ENCODE measurements around the gene ZNF710.

The ZNF710 gene

GRCh38 chr15:90020021-90020735, 19.1 kb downstream of the ZNF710 start:
- DNase-seq, result no peak

- DNase-seq, result no peak
Observed at GRCh38 chr15:90020936-90021507, 19.9 kb downstream of the ZNF710 start.

GRCh38 chr15:90022345-90022744, 21.2 kb downstream of the ZNF710 start:
- no peak for DNase-seq

- DNase-seq, result no peak
Observed at GRCh38 chr15:90022905-90023700, 22.0 kb downstream of the ZNF710 start.

GRCh38 chr15:90024406-90024805, 23.3 kb downstream of the ZNF710 start:
- DNase-seq, result no peak

GRCh38 chr15:90025489-90026033, 24.4 kb downstream of the ZNF710 start:
- DNase-seq, result no peak

- no peak for DNase-seq
Observed at GRCh38 chr15:90028376-90028944, 27.3 kb downstream of the ZNF710 start.

- DNase-seq, result no peak
Observed at GRCh38 chr15:90029024-90029423, 27.9 kb downstream of the ZNF710 start.

- DNase-seq, result no peak
Observed at GRCh38 chr15:90030376-90030775, 29.3 kb downstream of the ZNF710 start.

GRCh38 chr15:90031231-90031791, 30.2 kb downstream of the ZNF710 start:
- DNase-seq, result peak; percentile 51

GRCh38 chr15:90033006-90033405, 31.9 kb downstream of the ZNF710 start:
- DNase-seq, result no peak

- DNase-seq, result no peak
Observed at GRCh38 chr15:90033448-90033847, 32.3 kb downstream of the ZNF710 start.

- DNase-seq, result peak; percentile 70
Observed at GRCh38 chr15:90035095-90035839, 34.1 kb downstream of the ZNF710 start.

- no peak for DNase-seq
Observed at GRCh38 chr15:90035840-90036230, 34.7 kb downstream of the ZNF710 start.

- DNase-seq, result no peak
Observed at GRCh38 chr15:90036343-90036742, 35.2 kb downstream of the ZNF710 start.

- DNase-seq, result no peak
Observed at GRCh38 chr15:90036806-90037510, 35.8 kb downstream of the ZNF710 start.

GRCh38 chr15:90037511-90037860, 36.4 kb downstream of the ZNF710 start:
- DNase-seq, result peak; percentile 30

- peak; percentile 43 for DNase-seq
Observed at GRCh38 chr15:90037961-90038631, 37.0 kb downstream of the ZNF710 start.

- no peak for DNase-seq
Observed at GRCh38 chr15:90038632-90039095, 37.5 kb downstream of the ZNF710 start.

GRCh38 chr15:90039996-90040395, 38.9 kb downstream of the ZNF710 start:
- DNase-seq, result no peak

GRCh38 chr15:90040618-90041017, 39.5 kb downstream of the ZNF710 start:
- DNase-seq, result no peak

All from fibroblast of skin of right quadriceps (primary cell).